ENCODE measurements around the gene CTDP1.

Gene CTDP1

GRCh38 chr18:79681484-79682387 is 2.1 kb downstream of the CTDP1 start (continued):
- TF ChIP-seq HIC1 (tag by site-specific recombination; IDR thresholded peaks at IDR 0.05) (no peak), EGR2 (tag by site-specific recombination; IDR thresholded peaks at IDR 0.05; ENCODE audit: low read depth) (peak; percentile 90), KLF1 (tag by site-specific recombination; IDR thresholded peaks at IDR 0.05) (peak; percentile 22; the same call in 1 of the 2 replicates), ZNF629 (tag by site-specific recombination; IDR thresholded peaks at IDR 0.05) (0 out of 2 replicates have a peak, but pooled peaks have one; percentile 49), ATF2 (tag by site-specific recombination; IDR thresholded peaks at IDR 0.05; ENCODE audit: low read depth) (peak; percentile 84), YY1 (tag by site-specific recombination; IDR thresholded peaks at IDR 0.05) (no peak), ZFP37 (tag by site-specific recombination; IDR thresholded peaks at IDR 0.05) (no peak), ZNF600 (tag by site-specific recombination; IDR thresholded peaks at IDR 0.05) (0 out of 2 replicates have a peak, but pooled peaks have one; percentile 13), ZFHX2 (tag by site-specific recombination; conservative IDR thresholded peaks at IDR 0.05) (peak; percentile 93)

- Histone ChIP-seq H3K4me3 (ENCODE audit: low read depth, low read length) (no peak overlapping the region), H3K27ac (ENCODE audit: extremely low read depth, low read depth, low read length) (no peak overlapping the region), H3K9me3 (ENCODE audit: control insufficient read depth, insufficient read depth, low read depth, low read length) (no peaks in the 10 kb centered on the region), H3K36me3 (ENCODE audit: control insufficient read depth in 2 of 2, insufficient read depth in 1 of 2, low read length in 2 of 2) (peaks cover 0 to 2% of the 10 kb centered on the region in 2 experiments; a peak in 1 of 3 replicates), H3K4me1 (ENCODE audit: control insufficient read depth, insufficient read depth, low read length) (peaks cover 20% of the 10 kb centered on the region)
- ChIA-PET POLR2A (no interaction called here), CTCF (interaction anchor here (0.7 kb wide), 1 partner anchor 299 kb away, joined by 4 read pairs; no protein-coding TSS in a partner anchor)
- TF ChIP-seq ZNF670 (tag by site-specific recombination; IDR thresholded peaks at IDR 0.05; ENCODE audit: low read depth) (no peak), SP7 (tag by site-specific recombination; IDR thresholded peaks at IDR 0.05) (no peak), ZNF623 (tag by site-specific recombination; IDR thresholded peaks at IDR 0.05) (no peak), ZBTB17 (tag by site-specific recombination; IDR thresholded peaks at IDR 0.05) (no peak), BCL11A (tag by site-specific recombination; IDR thresholded peaks at IDR 0.05; ENCODE audit: low read depth) (no peak), ZBTB26 (tag by site-specific recombination; optimal IDR thresholded peaks at IDR 0.05) (no peak), ZNF555 (tag by site-specific recombination; conservative IDR thresholded peaks at IDR 0.05) (no peak), HOXC10 (CRISPR knock-in tag; IDR thresholded peaks at IDR 0.05) (no peak), ZNF548 (tag by site-specific recombination; IDR thresholded peaks at IDR 0.05) (no peak), ZNF324 (tag by site-specific recombination; IDR thresholded peaks at IDR 0.05) (no peak), ZNF76 (tag by site-specific recombination; IDR thresholded peaks at IDR 0.05; ENCODE audit: borderline replicate concordance, low read depth) (no peak), ZNF184 (tag by site-specific recombination; IDR thresholded peaks at IDR 0.05) (no peak), ZSCAN4 (tag by site-specific recombination; IDR thresholded peaks at IDR 0.05) (no peak), ZNF174 (tag by site-specific recombination; IDR thresholded peaks at IDR 0.05) (no peak)
These were observed 2.9 kb downstream of the CTDP1 start for GRCh38 chr18:79682481-79682880.

Data from HEK293 (cell line).